NCI-H82 (cell line): ENCODE measurements around the gene PGA5.
"Not testable (repeated sequence)": the region's sequence is repeated elsewhere in the genome, so short reads cannot be mapped to it uniquely, and the experiment has no call there.

Experiments used
- DNase-seq: peaks from one replicate; lab custom pipeline; 2025; lab: John Stamatoyannopoulos, UW

The PGA5 gene

DNA sequence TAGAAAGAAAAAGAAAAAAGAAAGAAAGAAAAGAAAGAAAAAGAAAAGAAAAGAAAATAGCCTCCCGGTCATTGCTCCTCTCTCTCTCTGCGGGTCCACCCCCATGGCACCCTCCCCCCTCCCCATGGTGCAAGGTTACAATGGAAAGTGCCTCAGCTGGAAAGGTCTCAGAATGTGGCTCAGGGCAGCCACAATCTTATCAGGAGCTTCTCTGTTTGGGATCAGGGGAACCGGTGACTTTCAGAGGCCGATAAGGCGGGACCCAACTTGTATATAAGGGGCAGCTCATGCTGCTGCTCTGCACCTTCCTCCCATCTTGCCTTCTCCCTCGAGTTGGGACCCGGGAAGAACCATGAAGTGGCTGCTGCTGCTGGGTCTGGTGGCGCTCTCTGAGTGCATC, at the start of gene PGA5:
Gene PGA5, plus strand, starts transcription at position 301 of the 400 bp plus-strand sequence. Its CDS starts 52 bp downstream, at position 353.
- DNase-seq = not testable (repeated sequence)

GRCh38 chr11:61193596-61193995, 47.4 kb upstream of the PGA5 start:
- DNase-seq = peak; percentile 82

GRCh38 chr11:61194169-61194671, 46.8 kb upstream of the PGA5 start:
- no peak for DNase-seq

DNA sequence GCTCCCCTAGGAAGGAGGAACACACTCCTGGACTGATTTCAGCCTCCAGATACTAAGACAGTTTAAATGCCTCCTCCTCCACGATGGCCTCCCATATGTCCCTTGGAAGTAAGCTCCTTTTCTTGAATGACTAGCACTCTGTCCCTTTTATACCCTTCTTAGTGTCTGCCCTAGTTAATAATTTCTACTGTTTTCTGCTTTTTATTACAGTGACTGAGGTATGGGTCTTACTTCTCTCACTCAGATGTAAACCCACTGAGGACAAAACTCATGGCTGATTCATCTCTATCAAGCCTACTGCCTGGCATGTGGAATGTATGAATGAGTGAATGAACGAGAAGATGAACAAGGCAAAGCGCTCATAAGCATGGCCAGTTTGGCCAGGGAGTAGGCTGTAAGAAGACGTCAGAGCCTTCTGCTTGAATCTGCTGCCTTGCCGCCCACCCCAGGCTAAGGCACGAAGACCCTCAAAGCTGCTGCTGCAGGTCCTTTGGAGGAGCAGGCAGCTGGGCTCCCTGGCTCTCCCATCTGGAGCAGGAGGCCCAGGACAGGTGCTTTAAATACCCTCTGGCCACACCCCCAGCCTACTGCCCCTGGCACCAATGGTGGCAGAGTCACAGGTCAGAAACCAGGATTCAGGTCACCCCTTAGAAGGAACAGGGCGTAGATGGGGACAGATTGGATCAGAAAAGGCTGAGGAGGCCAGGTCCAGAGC, 45.8 kb upstream of the PGA5 start:
- DNase-seq = peak; percentile 8

- DNase-seq = no peak
These were observed 45.3 kb upstream of the PGA5 start for GRCh38 chr11:61195719-61196118.

- DNase-seq = no peak
These were observed 42.6 kb upstream of the PGA5 start for GRCh38 chr11:61198361-61198760.

DNA sequence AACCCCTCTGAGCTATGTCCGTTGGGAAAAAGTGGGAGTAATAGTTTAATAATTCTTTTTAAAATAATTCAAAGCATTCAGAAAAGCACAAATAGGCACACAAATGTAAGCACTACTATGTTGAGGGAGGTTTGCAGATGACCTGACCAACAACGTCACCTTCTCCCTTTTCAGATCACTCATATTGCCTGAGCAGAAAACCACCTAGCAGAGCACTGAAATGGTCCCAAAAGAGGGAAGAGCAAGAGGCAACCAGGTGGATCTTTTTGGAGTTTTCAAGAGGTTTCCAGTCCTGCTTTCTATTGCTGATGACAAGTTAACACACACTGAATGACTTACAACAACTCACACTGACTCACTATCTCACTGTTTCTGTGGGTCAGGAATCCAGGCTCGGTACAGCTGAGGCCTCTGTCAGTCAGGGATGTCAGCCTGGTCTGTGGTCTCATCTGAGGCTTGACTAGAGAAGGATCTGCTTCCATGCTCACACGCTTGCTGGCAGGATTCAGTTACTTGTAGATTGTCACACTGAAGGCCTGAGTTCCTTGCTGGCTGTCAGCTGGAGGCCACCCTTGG, 41.9 kb upstream of the PGA5 start:
- no peak for DNase-seq

- no peak for DNase-seq
These were observed 39.5 kb upstream of the PGA5 start for GRCh38 chr11:61201476-61201875.

DNA sequence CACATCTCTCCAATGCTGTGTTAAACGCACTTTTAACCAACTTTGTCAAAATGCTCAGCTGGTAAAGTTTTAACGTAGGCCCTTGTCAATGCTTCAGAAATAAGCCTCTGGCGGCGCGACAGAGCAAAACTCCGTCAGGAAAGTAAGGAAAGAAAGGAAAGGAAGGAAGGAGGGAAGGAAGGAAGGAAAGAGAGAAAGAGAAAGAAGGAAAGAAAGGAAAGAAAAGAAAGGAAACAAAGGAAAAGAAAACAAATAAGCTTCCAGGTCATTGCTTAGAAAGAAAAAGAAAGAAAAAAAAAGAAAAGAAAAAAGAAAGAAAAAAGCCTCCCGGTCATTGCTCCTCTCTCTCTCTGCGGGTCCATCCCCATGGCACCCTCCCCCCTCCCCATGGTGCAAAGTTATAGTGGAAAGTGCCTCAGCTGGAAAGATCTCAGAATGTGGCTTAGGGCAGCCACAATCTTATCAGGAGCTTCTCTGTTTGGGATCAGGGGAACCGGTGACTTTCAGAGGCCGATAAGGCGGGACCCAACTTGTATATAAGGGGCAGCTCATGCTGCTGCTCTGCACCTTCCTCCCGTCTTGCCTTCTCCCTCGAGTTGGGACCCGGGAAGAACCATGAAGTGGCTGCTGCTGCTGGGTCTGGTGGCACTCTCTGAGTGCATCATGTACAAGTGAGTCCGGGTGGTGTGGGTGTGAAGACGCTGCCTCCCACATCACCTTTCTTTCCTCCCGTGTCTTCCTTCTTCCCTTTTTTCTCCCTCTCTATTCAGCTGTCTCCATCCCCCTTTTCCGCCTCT, 37.8 kb upstream of the PGA5 start, which contains the start of gene PGA3:
Gene PGA3, plus strand, starts transcription at position 566 of the 797 bp plus-strand sequence. Its CDS starts 50 bp downstream, at position 616.
- not testable (repeated sequence) for DNase-seq

GRCh38 chr11:61203873-61204272, 37.1 kb upstream of the PGA5 start:
- DNase-seq = not testable (repeated sequence)

DNA sequence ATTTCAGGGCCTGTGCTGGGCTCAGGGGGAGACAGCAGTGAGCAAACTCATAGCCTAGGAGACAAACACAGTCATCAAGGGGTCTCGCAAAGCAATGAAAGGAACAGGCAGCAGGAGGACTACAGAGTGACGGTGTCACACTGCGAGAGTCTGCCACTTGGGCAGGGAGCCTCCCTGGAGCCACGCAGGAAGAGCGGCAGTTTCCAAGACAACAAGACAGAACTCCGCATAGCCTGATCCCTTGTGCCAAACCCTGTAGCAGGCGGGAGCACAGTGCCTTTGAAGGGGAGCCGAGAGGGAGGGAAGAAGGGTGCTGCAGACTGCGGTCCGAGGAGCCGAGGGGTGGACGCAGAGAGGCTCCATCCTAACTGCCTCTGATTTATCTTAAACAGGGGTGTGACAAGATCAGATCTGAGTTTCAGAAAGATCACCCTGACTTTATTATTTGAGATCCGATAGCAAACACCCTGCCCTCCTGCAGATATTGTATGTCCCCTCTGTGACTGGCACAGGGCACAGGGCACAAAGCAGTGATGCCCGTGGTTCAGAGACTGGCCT, 36.4 kb upstream of the PGA5 start:
- not testable (repeated sequence) for DNase-seq

- DNase-seq = not testable (repeated sequence)
These were observed 33.2 kb upstream of the PGA5 start for GRCh38 chr11:61207636-61208310.

DNA sequence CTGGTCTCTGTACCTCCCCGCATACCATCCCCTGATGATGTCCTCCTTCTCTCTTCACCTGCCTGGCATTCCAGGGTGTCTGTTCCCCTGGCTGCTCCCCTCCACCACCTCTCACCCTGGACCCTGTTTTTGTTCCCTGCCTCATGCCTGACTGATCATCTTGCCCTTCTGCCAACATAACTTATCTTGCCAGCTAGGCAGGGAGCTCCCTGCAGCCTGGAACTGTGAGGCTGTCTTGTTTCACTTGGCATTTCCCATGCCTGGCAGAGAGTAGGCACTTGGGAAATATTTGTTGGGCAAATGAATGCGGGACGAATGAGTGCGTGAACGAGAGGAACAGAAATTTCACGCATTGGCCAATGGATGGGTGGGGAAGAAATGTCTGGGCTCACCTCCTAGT, 30.3 kb upstream of the PGA5 start:
- DNase-seq = not testable (repeated sequence)

DNA sequence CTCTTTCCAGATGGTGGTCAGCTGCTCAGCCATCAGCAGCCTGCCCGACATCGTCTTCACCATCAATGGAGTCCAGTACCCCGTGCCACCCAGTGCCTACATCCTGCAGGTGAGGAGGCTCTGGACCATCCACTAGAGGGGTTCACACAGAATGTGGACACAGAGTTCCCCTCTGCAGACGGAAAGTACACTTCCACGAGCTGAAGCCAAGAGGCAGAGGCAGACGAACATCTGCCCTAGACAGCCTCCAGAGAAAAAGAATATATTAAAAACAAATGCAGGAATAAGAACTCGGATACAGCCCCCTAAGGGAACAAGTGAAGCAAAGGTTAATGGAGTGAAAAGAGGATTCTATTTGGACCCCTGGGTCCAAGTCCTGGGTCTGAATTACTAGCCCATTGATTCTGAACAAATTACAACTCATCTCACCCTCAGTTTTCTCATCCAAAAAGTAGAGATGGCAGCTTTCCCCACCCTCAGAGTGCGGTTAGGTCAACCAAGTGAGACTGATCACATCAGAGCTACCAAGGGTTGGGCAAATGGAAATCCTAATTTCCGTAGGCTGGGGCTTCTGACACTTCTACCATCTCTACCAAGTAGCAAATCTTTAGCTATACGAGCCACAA, 29.5 kb upstream of the PGA5 start:
- not testable (repeated sequence) for DNase-seq

DNA sequence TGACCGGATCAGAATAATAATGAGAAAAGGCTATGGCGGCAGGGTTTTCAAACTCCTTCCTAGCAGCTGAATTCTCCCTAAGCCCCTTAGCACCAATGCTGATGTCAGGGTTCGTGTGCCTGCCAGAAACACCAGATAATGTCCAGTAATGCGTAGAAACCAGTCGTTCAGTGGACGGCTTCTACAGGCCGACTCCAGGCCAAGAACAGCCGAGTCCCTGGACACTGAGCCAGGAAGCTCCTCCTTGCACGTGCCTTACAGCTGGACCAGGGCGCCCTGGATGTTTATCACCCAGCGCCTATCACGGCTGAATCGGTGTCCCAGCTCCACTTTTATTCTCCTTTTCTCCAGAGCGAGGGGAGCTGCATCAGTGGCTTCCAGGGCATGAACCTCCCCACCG, 28.8 kb upstream of the PGA5 start:
- not testable (repeated sequence) for DNase-seq

DNA sequence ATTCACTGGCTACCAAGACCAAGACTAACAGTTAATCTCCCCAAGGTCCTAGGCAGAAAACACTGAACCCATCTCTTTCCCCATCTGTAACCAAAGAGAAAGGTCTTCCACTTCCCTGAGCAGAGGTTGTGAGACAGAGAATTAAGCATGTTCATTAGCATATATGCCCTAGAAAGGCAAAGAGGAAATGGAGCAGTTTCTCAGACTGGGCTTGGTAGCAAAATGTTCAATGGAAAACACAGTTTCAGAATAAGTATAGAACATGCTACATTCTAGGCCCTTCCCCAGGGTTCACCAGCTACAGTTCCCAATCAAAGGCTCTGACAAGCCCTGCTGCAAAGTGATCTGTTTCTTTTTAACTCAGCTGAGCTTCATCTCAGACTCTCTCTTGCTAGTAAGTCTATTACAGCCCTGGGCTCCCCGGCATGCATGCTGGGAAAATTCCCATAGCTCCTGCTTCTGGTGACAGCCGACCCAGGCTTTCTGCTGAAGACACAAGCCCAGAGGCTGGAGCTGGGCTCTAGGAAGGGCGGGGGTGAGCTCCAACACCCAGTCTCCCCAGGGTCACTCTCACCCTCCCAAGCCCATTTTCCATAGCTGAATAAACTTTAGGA, 27.2 kb upstream of the PGA5 start:
- DNase-seq = not testable (repeated sequence)

GRCh38 chr11:61218306-61218705, 22.7 kb upstream of the PGA5 start:
- DNase-seq = not testable (repeated sequence)

DNA sequence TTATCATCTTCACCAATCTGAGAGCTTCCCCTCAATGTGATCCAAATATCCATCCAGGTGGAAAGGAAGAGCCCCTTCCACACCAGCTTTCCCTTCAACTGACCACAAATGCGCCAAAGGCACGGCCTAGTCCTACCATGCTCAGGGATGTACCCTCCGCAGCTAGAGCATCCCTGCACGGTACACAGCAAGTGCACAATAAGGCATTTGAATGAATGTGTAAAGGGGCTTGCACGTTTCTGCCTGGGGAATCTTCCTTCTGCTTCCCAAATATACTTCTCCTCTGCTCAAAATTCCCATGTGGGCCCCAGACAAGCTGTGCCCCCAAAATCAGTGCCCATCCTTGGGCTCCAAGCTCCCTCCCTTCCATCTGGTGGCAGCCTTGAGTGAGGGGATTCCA, 22.0 kb upstream of the PGA5 start:
- not testable (repeated sequence) for DNase-seq

- not testable (repeated sequence) for DNase-seq
These were observed 18.9 kb upstream of the PGA5 start, which contains the start of gene PGA4 for GRCh38 chr11:61222047-61222446. TSS of gene PGA4 (plus strand) at chr11:61222347. CDS start at chr11:61222401, 54 bp downstream.

DNA sequence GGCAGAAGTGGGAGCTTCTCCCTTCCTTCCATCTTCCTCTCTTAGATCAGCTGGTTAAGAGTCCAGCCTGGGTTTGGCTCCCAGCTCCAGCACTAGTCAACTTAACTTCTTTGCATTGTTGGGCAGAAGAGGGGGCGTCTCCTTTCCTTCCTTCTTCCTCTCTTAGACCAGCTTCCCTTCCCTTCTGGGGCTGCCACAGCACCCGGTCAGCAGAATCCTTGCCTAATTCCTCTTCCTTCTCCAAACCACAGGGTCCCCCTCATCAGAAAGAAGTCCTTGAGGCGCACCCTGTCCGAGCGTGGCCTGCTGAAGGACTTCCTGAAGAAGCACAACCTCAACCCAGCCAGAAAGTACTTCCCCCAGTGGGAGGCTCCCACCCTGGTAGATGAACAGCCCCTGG, 18.3 kb upstream of the PGA5 start:
- not testable (repeated sequence) for DNase-seq
